Coronary artery (tissue), 2 donors: Measurements from ENCODE around the gene VAMP5.

Experiments
- DNase-seq: peaks from one replicate; pipeline ENCODE4 v3.0.0-alpha.2; 2017; ENCODE audit warnings: low spot score
- H3K27ac ChIP-seq, 2 donors: fragments of 200-600 bp; sonication (generic); one replicate each; pipeline ENCODE4 v1.5.1; 2016 to 2019
- H3K4me3 ChIP-seq: fragments of 200-600 bp; sonication (generic); 2 replicates; pipeline ENCODE4 v1.5.1; 2016; ENCODE audit warnings: mild to moderate bottlenecking, moderate library complexity
- CTCF ChIP-seq: fragments of 200-600 bp; sonication (generic); IDR thresholded peaks from one replicate; pipeline ENCODE4 v1.5.1; 2019; ENCODE audit warnings: antibody characterized with exemption

Gene VAMP5

GRCh38 chr2:85547089-85547858 lies 37.0 kb upstream of the VAMP5 start:
- no peak overlapping the region for H3K27ac ChIP-seq
- DNase-seq = no peak
- no peak overlapping the region for H3K4me3 ChIP-seq
- TF ChIP-seq CTCF = no peak

GRCh38 chr2:85547859-85548607 lies 36.2 kb upstream of the VAMP5 start:
- no peak for TF ChIP-seq CTCF
- Histone ChIP-seq H3K27ac (no peak overlapping the region), H3K4me3 (no peak overlapping the region)
- DNase-seq = no peak

- DNase-seq = no peak
- H3K27ac ChIP-seq = no peak overlapping the region
- no peak overlapping the region for H3K4me3 ChIP-seq
- no peak for TF ChIP-seq CTCF
Observed at GRCh38 chr2:85548608-85548900, 35.7 kb upstream of the VAMP5 start.

- DNase-seq = no peak
Observed at GRCh38 chr2:85549095-85549494, 35.1 kb upstream of the VAMP5 start.

GRCh38 chr2:85549826-85550225 lies 34.4 kb upstream of the VAMP5 start:
- no peak for TF ChIP-seq CTCF
- H3K27ac ChIP-seq = no peak overlapping the region
- no peak overlapping the region for H3K4me3 ChIP-seq
- DNase-seq = no peak

More at GRCh38 chr2:85549095-85549494, 35.1 kb upstream of the VAMP5 start:
- Histone ChIP-seq H3K27ac (no peak overlapping the region), H3K4me3 (no peak overlapping the region)
- no peak for TF ChIP-seq CTCF

GRCh38 chr2:85550486-85550885 lies 33.7 kb upstream of the VAMP5 start:
- no peak for DNase-seq
- no peak overlapping the region for H3K27ac ChIP-seq
- no peak overlapping the region for H3K4me3 ChIP-seq
- no peak for TF ChIP-seq CTCF
